ENCODE data around the gene PDE11A. TPM values are rescaled to one million over a fixed set of nuclear protein-coding genes. Genes with fewer than 3 reads are reported as not detected.

Gene PDE11A
- total and polyA plus RNA-seq, 4 donors: 1.0 to 5.9 (median 1.7) TPM

DNA sequence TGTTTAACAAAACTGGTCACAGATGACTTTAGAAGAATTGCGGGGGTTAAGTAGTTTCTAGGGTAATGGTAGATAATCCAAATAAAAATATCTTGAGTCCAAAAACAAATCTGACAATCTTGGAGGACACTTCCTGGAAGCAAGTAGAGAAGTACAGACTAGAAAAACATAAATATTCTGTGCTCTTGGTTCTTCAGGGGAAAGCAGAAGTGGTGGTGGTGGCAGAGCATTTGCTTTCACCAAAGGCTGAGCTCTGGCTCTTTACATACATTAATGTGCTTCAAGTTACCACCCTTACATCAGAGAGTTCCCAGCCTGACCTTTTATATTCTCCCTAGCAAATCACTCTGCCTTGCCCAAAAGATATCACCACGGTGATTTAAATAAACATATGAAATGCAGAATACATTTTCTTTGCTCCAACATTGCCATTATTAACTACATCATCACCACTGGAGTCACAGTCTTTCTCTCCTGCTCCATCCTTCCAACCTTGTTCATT, 15.3 kb downstream of the PDE11A start:
- TF ChIP-seq, protein P1, sequence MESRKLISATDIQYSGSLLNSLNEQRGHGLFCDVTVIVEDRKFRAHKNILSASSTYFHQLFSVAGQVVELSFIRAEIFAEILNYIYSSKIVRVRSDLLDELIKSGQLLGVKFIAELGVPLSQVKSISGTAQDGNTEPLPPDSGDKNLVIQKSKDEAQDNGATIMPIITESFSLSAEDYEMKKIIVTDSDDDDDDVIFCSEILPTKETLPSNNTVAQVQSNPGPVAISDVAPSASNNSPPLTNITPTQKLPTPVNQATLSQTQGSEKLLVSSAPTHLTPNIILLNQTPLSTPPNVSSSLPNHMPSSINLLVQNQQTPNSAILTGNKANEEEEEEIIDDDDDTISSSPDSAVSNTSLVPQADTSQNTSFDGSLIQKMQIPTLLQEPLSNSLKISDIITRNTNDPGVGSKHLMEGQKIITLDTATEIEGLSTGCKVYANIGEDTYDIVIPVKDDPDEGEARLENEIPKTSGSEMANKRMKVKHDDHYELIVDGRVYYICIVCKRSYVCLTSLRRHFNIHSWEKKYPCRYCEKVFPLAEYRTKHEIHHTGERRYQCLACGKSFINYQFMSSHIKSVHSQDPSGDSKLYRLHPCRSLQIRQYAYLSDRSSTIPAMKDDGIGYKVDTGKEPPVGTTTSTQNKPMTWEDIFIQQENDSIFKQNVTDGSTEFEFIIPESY (IDR thresholded peaks at IDR 0.05): no peak
- TF ChIP-seq HNF4A (conservative IDR thresholded peaks at IDR 0.05): no peak
- no peak for TF ChIP-seq RAD21 (IDR thresholded peaks at IDR 0.05)
- TF ChIP-seq RXRA (IDR thresholded peaks at IDR 0.05): no peak
- no peak for TF ChIP-seq GABPA (IDR thresholded peaks at IDR 0.05 in 1 of 2, conservative IDR thresholded peaks at IDR 0.05 in 1 of 2)
- no peak for TF ChIP-seq TAF1 (conservative IDR thresholded peaks at IDR 0.05)
- TF ChIP-seq, protein P2, sequence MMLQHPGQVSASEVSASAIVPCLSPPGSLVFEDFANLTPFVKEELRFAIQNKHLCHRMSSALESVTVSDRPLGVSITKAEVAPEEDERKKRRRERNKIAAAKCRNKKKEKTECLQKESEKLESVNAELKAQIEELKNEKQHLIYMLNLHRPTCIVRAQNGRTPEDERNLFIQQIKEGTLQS (IDR thresholded peaks at IDR 0.05): no peak
- no peak for TF ChIP-seq EGR1 (IDR thresholded peaks at IDR 0.05; ENCODE audit: low read depth in 2 of 2)
- TF ChIP-seq NR2F2 (IDR thresholded peaks at IDR 0.05): no peak
- no peak for TF ChIP-seq FOXA1 (IDR thresholded peaks at IDR 0.05)
- no peak for TF ChIP-seq YY1 (IDR thresholded peaks at IDR 0.05)
- no peak for TF ChIP-seq HNF4G (IDR thresholded peaks at IDR 0.05)
- no peak for TF ChIP-seq FOXA2 (IDR thresholded peaks at IDR 0.05)
- TF ChIP-seq JUND (IDR thresholded peaks at IDR 0.05): no peak
- TF ChIP-seq SP1 (IDR thresholded peaks at IDR 0.05): no peak
- TF ChIP-seq, protein P3, sequence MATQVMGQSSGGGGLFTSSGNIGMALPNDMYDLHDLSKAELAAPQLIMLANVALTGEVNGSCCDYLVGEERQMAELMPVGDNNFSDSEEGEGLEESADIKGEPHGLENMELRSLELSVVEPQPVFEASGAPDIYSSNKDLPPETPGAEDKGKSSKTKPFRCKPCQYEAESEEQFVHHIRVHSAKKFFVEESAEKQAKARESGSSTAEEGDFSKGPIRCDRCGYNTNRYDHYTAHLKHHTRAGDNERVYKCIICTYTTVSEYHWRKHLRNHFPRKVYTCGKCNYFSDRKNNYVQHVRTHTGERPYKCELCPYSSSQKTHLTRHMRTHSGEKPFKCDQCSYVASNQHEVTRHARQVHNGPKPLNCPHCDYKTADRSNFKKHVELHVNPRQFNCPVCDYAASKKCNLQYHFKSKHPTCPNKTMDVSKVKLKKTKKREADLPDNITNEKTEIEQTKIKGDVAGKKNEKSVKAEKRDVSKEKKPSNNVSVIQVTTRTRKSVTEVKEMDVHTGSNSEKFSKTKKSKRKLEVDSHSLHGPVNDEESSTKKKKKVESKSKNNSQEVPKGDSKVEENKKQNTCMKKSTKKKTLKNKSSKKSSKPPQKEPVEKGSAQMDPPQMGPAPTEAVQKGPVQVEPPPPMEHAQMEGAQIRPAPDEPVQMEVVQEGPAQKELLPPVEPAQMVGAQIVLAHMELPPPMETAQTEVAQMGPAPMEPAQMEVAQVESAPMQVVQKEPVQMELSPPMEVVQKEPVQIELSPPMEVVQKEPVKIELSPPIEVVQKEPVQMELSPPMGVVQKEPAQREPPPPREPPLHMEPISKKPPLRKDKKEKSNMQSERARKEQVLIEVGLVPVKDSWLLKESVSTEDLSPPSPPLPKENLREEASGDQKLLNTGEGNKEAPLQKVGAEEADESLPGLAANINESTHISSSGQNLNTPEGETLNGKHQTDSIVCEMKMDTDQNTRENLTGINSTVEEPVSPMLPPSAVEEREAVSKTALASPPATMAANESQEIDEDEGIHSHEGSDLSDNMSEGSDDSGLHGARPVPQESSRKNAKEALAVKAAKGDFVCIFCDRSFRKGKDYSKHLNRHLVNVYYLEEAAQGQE (IDR thresholded peaks at IDR 0.05): no peak
- TF ChIP-seq, protein P4, sequence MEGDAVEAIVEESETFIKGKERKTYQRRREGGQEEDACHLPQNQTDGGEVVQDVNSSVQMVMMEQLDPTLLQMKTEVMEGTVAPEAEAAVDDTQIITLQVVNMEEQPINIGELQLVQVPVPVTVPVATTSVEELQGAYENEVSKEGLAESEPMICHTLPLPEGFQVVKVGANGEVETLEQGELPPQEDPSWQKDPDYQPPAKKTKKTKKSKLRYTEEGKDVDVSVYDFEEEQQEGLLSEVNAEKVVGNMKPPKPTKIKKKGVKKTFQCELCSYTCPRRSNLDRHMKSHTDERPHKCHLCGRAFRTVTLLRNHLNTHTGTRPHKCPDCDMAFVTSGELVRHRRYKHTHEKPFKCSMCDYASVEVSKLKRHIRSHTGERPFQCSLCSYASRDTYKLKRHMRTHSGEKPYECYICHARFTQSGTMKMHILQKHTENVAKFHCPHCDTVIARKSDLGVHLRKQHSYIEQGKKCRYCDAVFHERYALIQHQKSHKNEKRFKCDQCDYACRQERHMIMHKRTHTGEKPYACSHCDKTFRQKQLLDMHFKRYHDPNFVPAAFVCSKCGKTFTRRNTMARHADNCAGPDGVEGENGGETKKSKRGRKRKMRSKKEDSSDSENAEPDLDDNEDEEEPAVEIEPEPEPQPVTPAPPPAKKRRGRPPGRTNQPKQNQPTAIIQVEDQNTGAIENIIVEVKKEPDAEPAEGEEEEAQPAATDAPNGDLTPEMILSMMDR (IDR thresholded peaks at IDR 0.05; ENCODE audit: low read depth, low read length, missing input control): no peak
- TF ChIP-seq, protein P5, sequence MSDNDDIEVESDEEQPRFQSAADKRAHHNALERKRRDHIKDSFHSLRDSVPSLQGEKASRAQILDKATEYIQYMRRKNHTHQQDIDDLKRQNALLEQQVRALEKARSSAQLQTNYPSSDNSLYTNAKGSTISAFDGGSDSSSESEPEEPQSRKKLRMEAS (IDR thresholded peaks at IDR 0.05): no peak
- H3K4me1 ChIP-seq (ENCODE audit: control insufficient read depth in 4 of 4, insufficient read depth in 4 of 4, low read length in 3 of 4): peaks cover 0 to 2% (median 0%) of the 10 kb centered on the region in 4 donors
- DNase-seq (ENCODE audit: low spot score): no peak
- 84% methylated on average over 2 of the region's 2 CpGs for WGBS
- H3K9ac ChIP-seq (ENCODE audit: low read depth in 1 of 2, low read length in 2 of 2): no peak overlapping the region
- H3K36me3 ChIP-seq (ENCODE audit: control insufficient read depth in 4 of 4, insufficient read depth in 3 of 4, low read depth in 1 of 4, low read length in 3 of 4): no peaks in the 10 kb centered on the region
- no peak overlapping the region for H3K4me3 ChIP-seq (ENCODE audit: low read depth in 1 of 3, low read length in 3 of 3)
- no peaks in the 10 kb centered on the region for H3K9me3 ChIP-seq (ENCODE audit: control insufficient read depth in 4 of 4, low read length in 3 of 4)
- no peaks in the 10 kb centered on the region for H3K27me3 ChIP-seq (ENCODE audit: control insufficient read depth in 4 of 4, insufficient read depth in 4 of 4, low read length in 3 of 4)
- no peak overlapping the region for H3K27ac ChIP-seq (ENCODE audit: low read depth in 1 of 2, low read length in 2 of 2)
